Cardiac fibroblast (primary cell): Measurements from ENCODE around the gene PPIF.

Source experiments
- DNase-seq, 2 donors: peaks; one replicate each; pipeline versions ENCODE4 v3.0.0 to v3.0.0-alpha.2; 2010; ENCODE audit warnings: low read depth in 2 of 2
- H3K4me3 ChIP-seq, 2 donors: replicated peaks in 1 of 2; 1 replicate in 1 of 2; 2 replicates in 1 of 2; pipeline ENCODE4 v1.5.1; 2011; ENCODE audit warnings: low read depth in 2 of 2, low read length in 2 of 2, mild to moderate bottlenecking in 2 of 2, moderate library complexity in 1 of 2
- TF ChIP-seq, protein P1 (sequence below): IDR thresholded peaks from one replicate; pipeline ENCODE4 v1.5.1; 2011; ENCODE audit warnings: low read depth, mild to moderate bottlenecking, low read length, inconsistent platforms

PPIF gene

GRCh38 chr10:79398642-79399041, 51.4 kb downstream of the PPIF start:
- DNase-seq, result no peak
- peak overlapping the region in 1 of 2 donors; percentile 7 for H3K4me3 ChIP-seq
- TF ChIP-seq, protein P1, sequence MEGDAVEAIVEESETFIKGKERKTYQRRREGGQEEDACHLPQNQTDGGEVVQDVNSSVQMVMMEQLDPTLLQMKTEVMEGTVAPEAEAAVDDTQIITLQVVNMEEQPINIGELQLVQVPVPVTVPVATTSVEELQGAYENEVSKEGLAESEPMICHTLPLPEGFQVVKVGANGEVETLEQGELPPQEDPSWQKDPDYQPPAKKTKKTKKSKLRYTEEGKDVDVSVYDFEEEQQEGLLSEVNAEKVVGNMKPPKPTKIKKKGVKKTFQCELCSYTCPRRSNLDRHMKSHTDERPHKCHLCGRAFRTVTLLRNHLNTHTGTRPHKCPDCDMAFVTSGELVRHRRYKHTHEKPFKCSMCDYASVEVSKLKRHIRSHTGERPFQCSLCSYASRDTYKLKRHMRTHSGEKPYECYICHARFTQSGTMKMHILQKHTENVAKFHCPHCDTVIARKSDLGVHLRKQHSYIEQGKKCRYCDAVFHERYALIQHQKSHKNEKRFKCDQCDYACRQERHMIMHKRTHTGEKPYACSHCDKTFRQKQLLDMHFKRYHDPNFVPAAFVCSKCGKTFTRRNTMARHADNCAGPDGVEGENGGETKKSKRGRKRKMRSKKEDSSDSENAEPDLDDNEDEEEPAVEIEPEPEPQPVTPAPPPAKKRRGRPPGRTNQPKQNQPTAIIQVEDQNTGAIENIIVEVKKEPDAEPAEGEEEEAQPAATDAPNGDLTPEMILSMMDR, result no peak

- DNase-seq, result peak; percentile 95 to 99
- TF ChIP-seq, protein P1, result no peak
- H3K4me3 ChIP-seq, result peak overlapping the region; percentile 11
Measured at GRCh38 chr10:79399223-79399831, 52.1 kb downstream of the PPIF start.

GRCh38 chr10:79400146-79401004, 53.1 kb downstream of the PPIF start:
- peak; percentile 37 to 53 for DNase-seq
- TF ChIP-seq, protein P1, result peak; percentile 85
- H3K4me3 ChIP-seq, result peak overlapping the region in 1 of 2 donors; percentile 11

- TF ChIP-seq, protein P1, result no peak
- DNase-seq, result peak in 1 of 2 donors; percentile 93
- H3K4me3 ChIP-seq, result no peak overlapping the region
Measured at GRCh38 chr10:79401015-79401921, 54.0 kb downstream of the PPIF start.

DNA sequence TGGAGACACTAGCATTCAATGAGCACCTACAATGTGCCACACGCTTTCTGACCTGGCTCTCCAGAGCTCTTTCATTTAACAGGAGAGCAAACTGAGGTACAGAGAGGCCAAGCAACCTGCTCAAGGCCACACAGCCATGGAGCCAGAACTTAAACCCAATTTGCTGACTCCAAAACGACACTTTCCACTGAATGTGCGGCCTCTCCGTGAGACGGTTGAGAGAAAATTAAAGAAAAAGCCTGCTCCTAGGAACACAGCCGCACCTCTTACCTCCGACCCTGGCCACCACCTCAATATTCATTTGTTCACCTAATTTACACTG, 55.3 kb downstream of the PPIF start:
- TF ChIP-seq, protein P1, result no peak
- DNase-seq, result no peak
- H3K4me3 ChIP-seq, result no peak overlapping the region

GRCh38 chr10:79402951-79403350, 55.7 kb downstream of the PPIF start:
- peak overlapping the region in 1 of 2 donors; percentile 13 for H3K4me3 ChIP-seq
- TF ChIP-seq, protein P1, result no peak
- DNase-seq, result no peak
